ENCODE results near the gene GULP1. TPM values are rescaled to one million over a fixed set of nuclear protein-coding genes. Genes with fewer than 3 reads are reported as not detected.

Gene GULP1
- total and polyA plus RNA-seq, 10 of the 15 experiments (the other 5 are each of a cell fraction or from before 2014, with no cell fraction given) = 0.02 to 1.3 (median 0.15) TPM; not detected in 5

DNA sequence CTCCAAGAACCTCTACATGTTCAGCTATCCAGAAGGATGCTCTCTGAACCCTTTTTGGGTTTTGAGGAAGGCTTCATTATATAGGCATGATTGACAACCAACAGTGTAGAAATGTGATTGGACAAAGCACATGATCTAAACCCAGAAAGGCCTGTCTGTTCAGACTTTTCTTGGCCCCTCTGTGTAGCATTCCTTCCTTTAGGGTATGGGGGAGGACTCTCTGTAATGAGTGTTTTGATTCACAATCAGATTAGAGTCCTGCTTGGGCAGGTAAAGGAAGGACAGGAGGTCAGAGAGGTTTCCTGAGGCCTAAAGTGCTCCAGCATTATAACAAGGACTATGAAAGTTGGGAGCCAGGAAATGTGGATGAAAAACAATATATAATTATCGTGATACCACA lies 13.6 kb downstream of the GULP1 start:
- ChIA-PET RAD21 (ENCODE audit: unreplicated experiment) (no interaction called here), SMC1A (ENCODE audit: uncharacterized antibody, unreplicated experiment) (interaction anchor here (0.9 kb wide), 1 partner anchor 40 kb away, joined by 3 read pairs; no protein-coding TSS in a partner anchor), POLR2A (no interaction called here), CTCF (no interaction called here)
- in situ Hi-C loops (cut with MboI) (no loop called here), intact Hi-C loops (cut with micrococcal nuclease; ENCODE audit: unreplicated experiment) (no loop called here)
- WGBS (ENCODE audit: insufficient coverage, insufficient replicate concordance, low lambda C conversion rate, missing lambda C conversion rate) = 11% methylated on average over 1 of the region's 1 CpG
- H3K9me3 ChIP-seq (replicated peaks; ENCODE audit: control insufficient read depth, insufficient read depth, low read length) = no peaks in the 10 kb centered on the region
- no peak overlapping the region for H3K27ac ChIP-seq (ENCODE audit: control insufficient read depth, insufficient read depth)
- no peaks in the 10 kb centered on the region for H3K79me2 ChIP-seq (ENCODE audit: control insufficient read depth, insufficient read depth, low read length)
- ATAC-seq (no peak), DNase-seq (ENCODE audit: low read depth, low spot score) (no peak), FAIRE-seq (no peak)
- H3K27me3 ChIP-seq (replicated peaks in 1 of 2; ENCODE audit: control insufficient read depth in 2 of 2, insufficient read depth in 2 of 2, low read length in 1 of 2) = no peaks in the 10 kb centered on the region
- TF ChIP-seq NBN (IDR thresholded peaks at IDR 0.05) (no peak), STAT1 (conservative IDR thresholded peaks at IDR 0.05) (no peak), SRF (IDR thresholded peaks at IDR 0.05; ENCODE audit: low read depth in 2 of 2, low read length in 2 of 2) (no peak), WRNIP1 (IDR thresholded peaks at IDR 0.05; ENCODE audit: borderline replicate concordance, low read depth, low read length) (no peak), USF1 (IDR thresholded peaks at IDR 0.05; ENCODE audit: borderline replicate concordance, extremely low read length, insufficient read depth, low read depth, low read length) (no peak), ZBED1 (IDR thresholded peaks at IDR 0.05; ENCODE audit: borderline replicate concordance) (no peak), IKZF1 (conservative IDR thresholded peaks at IDR 0.05) (no peak), CHD1 (IDR thresholded peaks at IDR 0.05; ENCODE audit: low read depth, low read length) (no peak)
- H3K4me1 ChIP-seq (ENCODE audit: control insufficient read depth, insufficient read depth, low read length) = no peaks in the 10 kb centered on the region
- H3K9ac ChIP-seq (ENCODE audit: control insufficient read depth, insufficient read depth, low read length) = no peak overlapping the region
- H2AFZ ChIP-seq (ENCODE audit: control insufficient read depth, low read depth, low read length) = no peak overlapping the region
- no peaks in the 10 kb centered on the region for H4K20me1 ChIP-seq (ENCODE audit: control insufficient read depth, insufficient read depth)
- H3K36me3 ChIP-seq (ENCODE audit: control insufficient read depth in 2 of 2, insufficient read depth in 2 of 2, low read length in 1 of 2) = no peaks in the 10 kb centered on the region
- no peak overlapping the region for H3K4me3 ChIP-seq
- no TSS peak for BruUV-seq (replicated peaks)
- no peak overlapping the region for H3K4me2 ChIP-seq (ENCODE audit: control insufficient read depth, insufficient read depth)

DNA sequence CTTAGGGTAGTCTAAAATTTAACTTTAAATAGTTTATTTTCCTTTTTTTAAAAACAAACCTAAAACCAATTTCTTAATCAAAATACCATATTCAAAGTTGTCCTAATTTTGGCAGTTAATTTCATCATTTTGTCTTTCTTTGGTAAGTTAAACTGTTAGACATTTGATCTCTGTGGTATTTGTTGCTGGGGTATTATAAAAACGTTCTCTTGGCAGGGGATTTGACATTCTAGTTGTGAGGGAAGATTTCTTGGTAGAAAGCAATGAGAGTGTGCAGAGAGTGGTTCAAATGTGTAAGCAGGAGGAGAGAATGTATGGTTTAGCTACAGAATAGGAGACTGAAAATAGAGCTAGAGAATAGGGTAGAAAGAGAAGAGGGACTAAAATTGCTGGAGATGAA lies 14.6 kb downstream of the GULP1 start:
- no peak overlapping the region for H3K9ac ChIP-seq (ENCODE audit: control insufficient read depth, insufficient read depth, low read length)
- in situ Hi-C loops (cut with MboI) = no loop called here
- ChIA-PET POLR2A (no interaction called here), SMC1A (ENCODE audit: uncharacterized antibody, unreplicated experiment) (no interaction called here), CTCF (no interaction called here), RAD21 (ENCODE audit: unreplicated experiment) (no interaction called here)
- no TSS peak for BruUV-seq (replicated peaks)
- H3K36me3 ChIP-seq (ENCODE audit: control insufficient read depth in 2 of 2, insufficient read depth in 2 of 2, low read length in 1 of 2) = no peaks in the 10 kb centered on the region
- H3K9me3 ChIP-seq (replicated peaks; ENCODE audit: control insufficient read depth, insufficient read depth, low read length) = no peaks in the 10 kb centered on the region
- H4K20me1 ChIP-seq (ENCODE audit: control insufficient read depth, insufficient read depth) = no peaks in the 10 kb centered on the region
- intact Hi-C loops (cut with micrococcal nuclease; ENCODE audit: unreplicated experiment) = no loop called here
- no peak overlapping the region for H3K27ac ChIP-seq (ENCODE audit: control insufficient read depth, insufficient read depth)
- TF ChIP-seq, protein P1, sequence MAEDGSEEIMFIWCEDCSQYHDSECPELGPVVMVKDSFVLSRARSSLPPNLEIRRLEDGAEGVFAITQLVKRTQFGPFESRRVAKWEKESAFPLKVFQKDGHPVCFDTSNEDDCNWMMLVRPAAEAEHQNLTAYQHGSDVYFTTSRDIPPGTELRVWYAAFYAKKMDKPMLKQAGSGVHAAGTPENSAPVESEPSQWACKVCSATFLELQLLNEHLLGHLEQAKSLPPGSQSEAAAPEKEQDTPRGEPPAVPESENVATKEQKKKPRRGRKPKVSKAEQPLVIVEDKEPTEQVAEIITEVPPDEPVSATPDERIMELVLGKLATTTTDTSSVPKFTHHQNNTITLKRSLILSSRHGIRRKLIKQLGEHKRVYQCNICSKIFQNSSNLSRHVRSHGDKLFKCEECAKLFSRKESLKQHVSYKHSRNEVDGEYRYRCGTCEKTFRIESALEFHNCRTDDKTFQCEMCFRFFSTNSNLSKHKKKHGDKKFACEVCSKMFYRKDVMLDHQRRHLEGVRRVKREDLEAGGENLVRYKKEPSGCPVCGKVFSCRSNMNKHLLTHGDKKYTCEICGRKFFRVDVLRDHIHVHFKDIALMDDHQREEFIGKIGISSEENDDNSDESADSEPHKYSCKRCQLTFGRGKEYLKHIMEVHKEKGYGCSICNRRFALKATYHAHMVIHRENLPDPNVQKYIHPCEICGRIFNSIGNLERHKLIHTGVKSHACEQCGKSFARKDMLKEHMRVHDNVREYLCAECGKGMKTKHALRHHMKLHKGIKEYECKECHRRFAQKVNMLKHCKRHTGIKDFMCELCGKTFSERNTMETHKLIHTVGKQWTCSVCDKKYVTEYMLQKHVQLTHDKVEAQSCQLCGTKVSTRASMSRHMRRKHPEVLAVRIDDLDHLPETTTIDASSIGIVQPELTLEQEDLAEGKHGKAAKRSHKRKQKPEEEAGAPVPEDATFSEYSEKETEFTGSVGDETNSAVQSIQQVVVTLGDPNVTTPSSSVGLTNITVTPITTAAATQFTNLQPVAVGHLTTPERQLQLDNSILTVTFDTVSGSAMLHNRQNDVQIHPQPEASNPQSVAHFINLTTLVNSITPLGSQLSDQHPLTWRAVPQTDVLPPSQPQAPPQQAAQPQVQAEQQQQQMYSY (CRISPR knock-in tag; IDR thresholded peaks at IDR 0.05) = no peak
- TF ChIP-seq, protein P2, sequence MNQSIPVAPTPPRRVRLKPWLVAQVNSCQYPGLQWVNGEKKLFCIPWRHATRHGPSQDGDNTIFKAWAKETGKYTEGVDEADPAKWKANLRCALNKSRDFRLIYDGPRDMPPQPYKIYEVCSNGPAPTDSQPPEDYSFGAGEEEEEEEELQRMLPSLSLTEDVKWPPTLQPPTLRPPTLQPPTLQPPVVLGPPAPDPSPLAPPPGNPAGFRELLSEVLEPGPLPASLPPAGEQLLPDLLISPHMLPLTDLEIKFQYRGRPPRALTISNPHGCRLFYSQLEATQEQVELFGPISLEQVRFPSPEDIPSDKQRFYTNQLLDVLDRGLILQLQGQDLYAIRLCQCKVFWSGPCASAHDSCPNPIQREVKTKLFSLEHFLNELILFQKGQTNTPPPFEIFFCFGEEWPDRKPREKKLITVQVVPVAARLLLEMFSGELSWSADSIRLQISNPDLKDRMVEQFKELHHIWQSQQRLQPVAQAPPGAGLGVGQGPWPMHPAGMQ (IDR thresholded peaks at IDR 0.05; ENCODE audit: borderline replicate concordance) = no peak
- TF ChIP-seq SPI1 (IDR thresholded peaks at IDR 0.05; ENCODE audit: borderline replicate concordance, insufficient read depth, low read depth, low read length) (no peak), NR2C1 (IDR thresholded peaks at IDR 0.05) (no peak)
- FAIRE-seq (no peak), DNase-seq (ENCODE audit: low read depth, low spot score) (no peak), ATAC-seq (no peak)
- H3K27me3 ChIP-seq (replicated peaks in 1 of 2; ENCODE audit: control insufficient read depth in 2 of 2, insufficient read depth in 2 of 2, low read length in 1 of 2) = no peaks in the 10 kb centered on the region
- H3K4me2 ChIP-seq (ENCODE audit: control insufficient read depth, insufficient read depth) = no peak overlapping the region
- WGBS (ENCODE audit: insufficient coverage, insufficient replicate concordance, low lambda C conversion rate, missing lambda C conversion rate) = 0% methylated on average over 1 of the region's 1 CpG
- H3K4me3 ChIP-seq = no peak overlapping the region
- no peaks in the 10 kb centered on the region for H3K79me2 ChIP-seq (ENCODE audit: control insufficient read depth, insufficient read depth, low read length)
- H2AFZ ChIP-seq (ENCODE audit: control insufficient read depth, low read depth, low read length) = no peak overlapping the region
- no peaks in the 10 kb centered on the region for H3K4me1 ChIP-seq (ENCODE audit: control insufficient read depth, insufficient read depth, low read length)
